Ascending aorta (tissue), 2 donors: ENCODE measurements around the gene RUBCN. TPM values are rescaled to one million over a fixed set of nuclear protein-coding genes. Genes with fewer than 3 reads are reported as not detected.

ENCODE experiments used
- DNase-seq, 2 donors: peaks; one replicate each; pipeline ENCODE4 v3.0.0-alpha.2; 2019; ENCODE audit warnings: low spot score in 2 of 2
- H3K27ac ChIP-seq, 2 donors: fragments of 200-600 bp; sonication (generic); one replicate each; pipeline ENCODE4 v1.5.1; 2016 to 2017; ENCODE audit warnings: mild to moderate bottlenecking in 1 of 2
- H3K27me3 ChIP-seq: fragments of 200-600 bp; sonication (generic); one replicate; pipeline ENCODE4 v1.5.1; 2017
- H3K36me3 ChIP-seq, 2 donors: fragments of 200-600 bp; sonication (generic); one replicate each; pipeline ENCODE4 v1.5.1; 2016
- H3K4me1 ChIP-seq, 2 donors: fragments of 200-600 bp; sonication (generic); one replicate each; pipeline ENCODE4 v1.5.1; 2016 to 2017; ENCODE audit warnings: mild to moderate bottlenecking in 1 of 2
- H3K4me3 ChIP-seq, 2 donors: fragments of 200-600 bp; sonication (generic); one replicate each; pipeline ENCODE4 v1.5.1; 2016 to 2017; ENCODE audit warnings: mild to moderate bottlenecking in 1 of 2
- H3K9me3 ChIP-seq, 2 donors: fragments of 200-600 bp; sonication (generic); one replicate each; pipeline ENCODE4 v1.5.1; 2016
- CTCF ChIP-seq, 3 experiments: fragments of 200-600 bp in 2 of 3; fragments of 450-650 bp in 1 of 3; sonication (generic) in 2 of 3; IDR thresholded peaks; one replicate each; pipeline ENCODE4 v1.5.1; 2016 to 2019; ENCODE audit warnings: antibody characterized with exemption in 3 of 3, mild to moderate bottlenecking in 1 of 3, moderate library complexity in 1 of 3
- intact Hi-C: fragments of 100-400 bp; cut with DNase I; formaldehyde crosslinking; loops from one replicate; pipeline ENCODE4 v1.15.1; 2023
- total RNA-seq: library from RNA; depleted of rRNA; stranded (reverse); fragments of >200 nt; gene quantifications from one replicate; pipeline ENCODE4 v1.1.0, GENCODE V29; 2016

RUBCN gene
- total RNA-seq, 1 donor from 2014 or later, result 27.4 TPM

DNA sequence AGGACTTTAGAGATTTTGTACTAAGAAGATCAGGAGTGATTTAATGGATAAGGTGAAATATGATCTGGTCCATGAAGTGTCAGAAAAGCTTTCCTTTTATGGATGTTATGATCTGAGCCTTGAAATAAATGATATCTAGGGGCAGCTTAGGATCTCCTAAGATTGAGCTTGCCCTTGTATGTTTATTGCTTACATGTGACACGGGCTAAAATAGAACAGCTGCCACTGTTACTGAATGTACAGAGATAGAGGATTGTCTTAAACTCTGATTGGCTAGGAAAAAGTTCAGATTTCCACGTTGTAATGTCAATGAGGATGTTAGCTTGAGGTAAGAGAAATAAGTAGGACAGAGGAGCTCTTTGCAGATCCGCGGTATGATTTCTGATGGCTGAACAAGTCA lies 21.8 kb upstream of the RUBCN start:
- no peak for TF ChIP-seq CTCF (IDR thresholded peaks at IDR 0.05)
- H3K36me3 ChIP-seq, result peaks cover 27 to 36% of the 10 kb centered on the region in 2 donors
- no peaks in the 10 kb centered on the region for H3K27me3 ChIP-seq
- no peak for DNase-seq
- intact Hi-C loops, result no loop called here
- H3K9me3 ChIP-seq, result no peaks in the 10 kb centered on the region
- H3K4me1 ChIP-seq, result no peaks in the 10 kb centered on the region
- H3K4me3 ChIP-seq, result no peak overlapping the region
- H3K27ac ChIP-seq, result no peak overlapping the region

DNA sequence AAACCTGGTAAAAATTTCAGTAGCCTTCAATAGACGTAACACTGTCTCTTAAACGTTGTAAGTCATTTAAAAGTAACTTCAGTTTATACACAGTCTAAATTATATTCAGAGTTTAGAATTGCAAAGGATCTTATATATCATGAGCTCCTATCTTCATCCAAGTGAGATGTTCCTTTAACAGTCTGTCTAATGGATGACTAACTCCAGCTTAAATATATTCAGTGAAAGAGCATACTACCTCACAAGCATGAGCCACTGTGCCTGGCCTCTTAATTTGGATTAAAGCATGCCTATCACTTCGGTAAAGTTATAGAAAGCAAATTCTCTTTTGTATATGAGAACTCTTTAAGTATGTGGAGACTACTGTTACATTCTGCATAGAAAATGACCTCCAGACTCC lies 20.0 kb upstream of the RUBCN start:
- H3K4me1 ChIP-seq, result peaks cover 0 to 5% of the 10 kb centered on the region in 2 donors

GRCh38 chr3:197753263-197753662 lies 16.6 kb upstream of the RUBCN start:
- Histone ChIP-seq H3K4me1 (peaks cover 0 to 13% of the 10 kb centered on the region in 2 donors), H3K9me3 (no peaks in the 10 kb centered on the region), H3K36me3 (peaks cover 1 to 9% of the 10 kb centered on the region in 2 donors), H3K27ac (no peak overlapping the region), H3K27me3 (no peaks in the 10 kb centered on the region), H3K4me3 (no peak overlapping the region)
- intact Hi-C loops, result no loop called here
- TF ChIP-seq CTCF (IDR thresholded peaks at IDR 0.05), result no peak
- no peak for DNase-seq

More for the DNA sequence above, 20.0 kb upstream of the RUBCN start:
- Histone ChIP-seq H3K27ac (no peak overlapping the region), H3K4me3 (no peak overlapping the region), H3K9me3 (no peaks in the 10 kb centered on the region), H3K36me3 (peaks cover 12 to 18% of the 10 kb centered on the region in 2 donors), H3K27me3 (no peaks in the 10 kb centered on the region)
- TF ChIP-seq CTCF (IDR thresholded peaks at IDR 0.05), result no peak
- DNase-seq, result no peak
- intact Hi-C loops, result no loop called here

DNA sequence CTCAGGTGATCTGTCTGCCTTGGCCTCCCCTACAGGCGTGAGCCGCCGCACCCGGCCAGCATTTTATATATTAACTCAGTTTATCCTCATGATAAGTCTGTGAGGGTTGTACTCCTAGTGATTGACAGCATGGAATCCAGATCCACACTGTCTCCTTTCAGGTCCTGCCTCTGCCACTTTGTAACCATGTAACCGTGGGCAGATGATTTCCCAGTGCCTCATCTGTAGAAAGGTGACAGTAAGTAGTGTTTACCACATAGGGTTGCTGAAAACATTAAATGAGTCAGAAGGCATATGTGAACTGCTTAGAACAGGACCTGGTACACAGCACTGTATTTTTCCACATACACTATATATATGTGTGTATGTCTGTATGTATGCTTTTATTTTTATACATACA lies 15.4 kb upstream of the RUBCN start:
- peak overlapping the region; percentile 74 to 95 for H3K4me3 ChIP-seq
- intact Hi-C loops, result no loop called here

DNA sequence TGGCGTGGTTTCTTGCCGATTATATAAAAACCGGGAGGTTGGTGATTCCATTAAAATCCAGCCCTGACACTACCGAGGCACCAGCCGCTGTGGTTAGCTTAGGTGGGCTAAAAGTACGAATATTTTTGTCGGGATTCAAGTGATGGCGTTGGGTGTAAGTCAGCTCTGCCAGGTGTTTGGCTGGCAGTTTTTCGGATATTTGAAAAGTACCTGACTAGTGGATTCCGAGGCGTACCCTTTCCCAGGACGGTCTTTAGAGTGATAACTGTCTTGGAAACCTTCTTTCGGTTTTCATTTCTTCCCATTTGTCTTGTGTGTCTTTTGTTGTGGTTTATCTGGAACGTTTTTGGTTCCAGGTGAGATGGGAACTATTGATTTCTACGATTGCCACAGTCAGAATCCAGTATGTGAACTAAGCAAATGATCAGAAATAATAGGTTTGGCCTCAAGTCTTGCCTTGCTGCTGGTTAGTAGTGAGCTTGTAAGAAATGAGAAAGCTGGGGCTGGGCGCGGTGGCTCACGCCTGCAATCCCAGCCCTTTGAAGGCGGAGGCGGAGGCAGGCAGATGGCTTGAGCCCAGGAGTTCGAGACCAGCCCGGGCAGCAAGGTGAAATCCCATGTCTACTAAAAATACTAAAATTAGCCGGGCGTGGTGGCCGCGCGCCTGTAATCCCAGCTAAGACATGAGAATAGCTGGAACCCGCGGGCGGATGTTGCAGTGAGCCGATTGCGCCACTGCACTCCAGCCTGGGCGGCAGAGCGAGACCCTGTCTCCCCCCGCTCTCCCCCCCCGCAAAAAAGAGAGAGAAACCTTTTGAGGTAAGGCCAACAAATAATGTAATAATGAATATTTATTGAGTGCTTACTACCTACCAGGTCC lies 14.4 kb upstream of the RUBCN start:
- H3K27me3 ChIP-seq, result no peaks in the 10 kb centered on the region
- H3K4me1 ChIP-seq, result peaks cover 0 to 17% of the 10 kb centered on the region in 2 donors
- H3K36me3 ChIP-seq, result no peaks in the 10 kb centered on the region
- peak overlapping the region; percentile 96 to 100 for H3K27ac ChIP-seq
- peak; percentile 37 to 84 for DNase-seq
- TF ChIP-seq CTCF (IDR thresholded peaks at IDR 0.05), result no peak
- H3K4me3 ChIP-seq, result peak overlapping the region; percentile 74 to 95
- H3K9me3 ChIP-seq, result no peaks in the 10 kb centered on the region
- intact Hi-C loops, result loop anchor here (1.0 kb wide), 1 partner anchor 40 kb away; the partner anchor contains the start of gene LRCH3

More for the DNA sequence above, 15.4 kb upstream of the RUBCN start:
- H3K36me3 ChIP-seq, result no peaks in the 10 kb centered on the region
- H3K9me3 ChIP-seq, result no peaks in the 10 kb centered on the region
- DNase-seq, result no peak
- TF ChIP-seq CTCF (IDR thresholded peaks at IDR 0.05), result no peak
- no peaks in the 10 kb centered on the region for H3K27me3 ChIP-seq
- H3K27ac ChIP-seq, result peak overlapping the region; percentile 96 to 100
- H3K4me1 ChIP-seq, result peaks cover 0 to 17% of the 10 kb centered on the region in 2 donors
